HepG2 (cell line): ENCODE data around the gene PLK3. TPM values are rescaled to one million over a fixed set of nuclear protein-coding genes. Genes with fewer than 3 reads are reported as not detected.
A peak's percentile ranks its signal among the peaks of the same experiment; 100 is the strongest.

Experiments used
- BCL6 ChIP-seq: IDR thresholded peaks from 2 replicates; pipeline ENCODE4 v1.6.1; 2016; ENCODE audit warnings: missing genetic modification reagents, missing compliant biosample characterization
- CBX5 ChIP-seq: sonication (generic); formaldehyde crosslinking; IDR thresholded peaks from 2 replicates; pipeline ENCODE4 v1.4.0; 2020; ENCODE audit warnings: missing genetic modification reagents, borderline replicate concordance
- ELF4 ChIP-seq: sonication (generic); formaldehyde crosslinking; IDR thresholded peaks from 2 replicates; pipeline ENCODE4 v1.5.0; 2020; ENCODE audit warnings: missing genetic modification reagents, mild to moderate bottlenecking, moderate library complexity, borderline replicate concordance
- MAFG ChIP-seq: sonication (generic); formaldehyde crosslinking; IDR thresholded peaks from 2 replicates; pipeline ENCODE4 v1.5.1; 2020; ENCODE audit warnings: mild to moderate bottlenecking, missing genetic modification reagents
- SAP130 ChIP-seq: IDR thresholded peaks from 2 replicates; pipeline ENCODE4 v1.6.1; 2016; ENCODE audit warnings: low read depth
- SMAD3 ChIP-seq: sonication (generic); formaldehyde crosslinking; IDR thresholded peaks from 2 replicates; pipeline ENCODE4 v1.4.0; 2020; ENCODE audit warnings: missing genetic modification reagents
- THYN1 ChIP-seq: sonication (generic); formaldehyde crosslinking; IDR thresholded peaks from 2 replicates; pipeline ENCODE4 v1.8.1; 2023; ENCODE audit warnings: low read depth, mild to moderate bottlenecking, moderate library complexity, missing genetic modification reagents, borderline replicate concordance
- YY1 ChIP-seq: IDR thresholded peaks from 2 replicates; pipeline ENCODE4 v1.6.1; 2011; ENCODE audit warnings: low read length, low read depth, moderate library complexity, mild to moderate bottlenecking; ENCODE audit not compliant: insufficient read depth, insufficient replicate concordance
- ZNF251 ChIP-seq: sonication (generic); formaldehyde crosslinking; IDR thresholded peaks from 2 replicates; pipeline ENCODE4 v1.9.0; 2021; ENCODE audit warnings: mild to moderate bottlenecking, missing genetic modification reagents
- ZNF616 ChIP-seq: sonication (generic); formaldehyde crosslinking; IDR thresholded peaks from 2 replicates; pipeline ENCODE4 v1.5.0; 2020; ENCODE audit warnings: low read depth, mild to moderate bottlenecking, missing genetic modification reagents
- ZNF619 ChIP-seq: sonication (generic); formaldehyde crosslinking; IDR thresholded peaks from 2 replicates; pipeline ENCODE4 v1.4.0; 2020; ENCODE audit warnings: mild to moderate bottlenecking, missing genetic modification reagents
- polyA plus RNA-seq, 8 experiments: library from polyadenylated mRNA; depleted of rRNA in 3 of 8; stranded (reverse) in 7 of 8; unstranded in 1 of 8; fragments of >200 nt; fragmentation: Illumina TruSeq in 4 of 8; extraction: Trizol in 4 of 8; gene quantifications; 2 replicates each; pipeline versions ENCODE4 v1.2.1 to v1.2.3, GENCODE V29; 2011 to 2016; ENCODE audit warnings: low read depth in 4 of 8, missing spikeins in 1 of 8, mixed read lengths in 1 of 8; ENCODE audit not compliant: insufficient read depth in 1 of 8
- total RNA-seq, 5 experiments: library from RNA; depleted of rRNA; stranded (reverse); fragments of >200 nt; fragmentation: Illumina TruSeq; extraction: Trizol; gene quantifications; 2 replicates each; pipeline ENCODE4 v1.2.3, GENCODE V29; 2016; ENCODE audit warnings: low read depth in 1 of 5
- TF ChIP-seq, protein P1 (sequence below): IDR thresholded peaks from 2 replicates; pipeline ENCODE4 v1.4.0; 2020; ENCODE audit warnings: mild to moderate bottlenecking, missing genetic modification reagents
- TF ChIP-seq, protein P2 (sequence below): sonication (generic); formaldehyde crosslinking; IDR thresholded peaks from 2 replicates; pipeline ENCODE4 v1.8.1; 2023; ENCODE audit warnings: missing genetic modification reagents, inconsistent platforms, borderline replicate concordance
- TF ChIP-seq, protein P3 (sequence below), 2 experiments: sonication (generic) in 1 of 2; formaldehyde crosslinking in 1 of 2; IDR thresholded peaks; 2 replicates each; pipeline versions ENCODE4 v1.4.0 to v1.6.1; 2018 to 2020; ENCODE audit warnings: missing genetic modification reagents in 2 of 2, borderline replicate concordance in 1 of 2, low read depth in 1 of 2, mild to moderate bottlenecking in 1 of 2, missing biosample characterization in 1 of 2
- TF ChIP-seq, protein P4 (sequence below): sonication (generic); formaldehyde crosslinking; IDR thresholded peaks from 2 replicates; pipeline ENCODE4 v1.4.0; 2020; ENCODE audit warnings: missing genetic modification reagents, mild to moderate bottlenecking, borderline replicate concordance
- TF ChIP-seq, protein P5 (sequence below): sonication (generic); formaldehyde crosslinking; IDR thresholded peaks from 2 replicates; pipeline ENCODE4 v1.8.0; 2022; ENCODE audit warnings: missing genetic modification reagents, mild to moderate bottlenecking, borderline replicate concordance

PLK3 gene
- total and polyA plus RNA-seq, 2 of the 13 experiments (the other 11 are each of a cell fraction or from before 2014, with no cell fraction given): 9.8 to 16.9 TPM

DNA sequence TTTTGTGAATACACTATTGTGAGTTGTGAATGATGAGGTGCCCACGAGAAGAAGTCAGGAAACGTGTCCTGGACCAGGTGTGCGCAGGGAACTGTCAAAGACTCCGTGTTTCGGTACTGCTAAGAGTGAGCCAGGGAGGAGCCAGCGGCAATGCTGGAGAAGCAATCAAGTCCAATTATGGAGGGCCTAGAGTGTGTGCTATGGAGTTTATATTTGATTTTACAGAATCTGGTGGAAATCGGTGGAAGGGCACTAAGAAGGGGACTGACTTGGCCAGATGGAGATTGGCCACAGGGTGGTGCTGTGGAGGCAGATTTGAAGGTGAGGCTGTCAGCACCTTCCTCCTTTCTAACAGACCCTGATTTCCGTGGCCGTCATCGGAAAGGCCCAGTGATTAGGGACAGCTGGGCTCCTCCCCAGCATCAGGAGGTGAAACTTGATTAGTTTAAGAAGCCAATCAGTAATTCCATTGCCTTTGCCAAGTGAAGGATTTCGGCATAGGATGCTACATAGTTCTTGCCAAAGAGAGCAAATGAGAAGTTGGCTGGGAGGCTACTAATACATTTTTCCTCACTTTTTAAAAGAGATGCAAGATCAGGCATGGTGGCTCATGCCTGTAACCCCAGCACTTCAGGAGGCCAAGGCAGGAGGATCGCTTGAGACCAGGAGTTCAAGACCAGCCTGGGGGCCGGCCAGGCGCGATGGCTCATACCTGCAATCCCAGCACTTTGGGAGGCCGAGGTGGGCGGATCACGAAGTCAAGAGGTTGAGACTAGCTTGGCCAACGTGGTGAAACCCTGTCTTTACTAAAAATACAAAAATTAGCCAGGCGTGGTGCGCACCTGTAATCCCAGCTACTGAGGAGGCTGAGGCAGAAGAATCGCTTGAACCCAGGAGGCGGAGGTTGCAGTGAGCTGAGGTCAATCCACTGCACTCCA, 35.8 kb downstream of the PLK3 start (continued):
- TF ChIP-seq, protein P1, sequence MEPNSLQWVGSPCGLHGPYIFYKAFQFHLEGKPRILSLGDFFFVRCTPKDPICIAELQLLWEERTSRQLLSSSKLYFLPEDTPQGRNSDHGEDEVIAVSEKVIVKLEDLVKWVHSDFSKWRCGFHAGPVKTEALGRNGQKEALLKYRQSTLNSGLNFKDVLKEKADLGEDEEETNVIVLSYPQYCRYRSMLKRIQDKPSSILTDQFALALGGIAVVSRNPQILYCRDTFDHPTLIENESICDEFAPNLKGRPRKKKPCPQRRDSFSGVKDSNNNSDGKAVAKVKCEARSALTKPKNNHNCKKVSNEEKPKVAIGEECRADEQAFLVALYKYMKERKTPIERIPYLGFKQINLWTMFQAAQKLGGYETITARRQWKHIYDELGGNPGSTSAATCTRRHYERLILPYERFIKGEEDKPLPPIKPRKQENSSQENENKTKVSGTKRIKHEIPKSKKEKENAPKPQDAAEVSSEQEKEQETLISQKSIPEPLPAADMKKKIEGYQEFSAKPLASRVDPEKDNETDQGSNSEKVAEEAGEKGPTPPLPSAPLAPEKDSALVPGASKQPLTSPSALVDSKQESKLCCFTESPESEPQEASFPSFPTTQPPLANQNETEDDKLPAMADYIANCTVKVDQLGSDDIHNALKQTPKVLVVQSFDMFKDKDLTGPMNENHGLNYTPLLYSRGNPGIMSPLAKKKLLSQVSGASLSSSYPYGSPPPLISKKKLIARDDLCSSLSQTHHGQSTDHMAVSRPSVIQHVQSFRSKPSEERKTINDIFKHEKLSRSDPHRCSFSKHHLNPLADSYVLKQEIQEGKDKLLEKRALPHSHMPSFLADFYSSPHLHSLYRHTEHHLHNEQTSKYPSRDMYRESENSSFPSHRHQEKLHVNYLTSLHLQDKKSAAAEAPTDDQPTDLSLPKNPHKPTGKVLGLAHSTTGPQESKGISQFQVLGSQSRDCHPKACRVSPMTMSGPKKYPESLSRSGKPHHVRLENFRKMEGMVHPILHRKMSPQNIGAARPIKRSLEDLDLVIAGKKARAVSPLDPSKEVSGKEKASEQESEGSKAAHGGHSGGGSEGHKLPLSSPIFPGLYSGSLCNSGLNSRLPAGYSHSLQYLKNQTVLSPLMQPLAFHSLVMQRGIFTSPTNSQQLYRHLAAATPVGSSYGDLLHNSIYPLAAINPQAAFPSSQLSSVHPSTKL: 0 out of 2 replicates have a peak, but pooled peaks have one; percentile 15
- TF ChIP-seq BCL6: 0 out of 2 replicates have a peak, but pooled peaks have one; percentile 11
- TF ChIP-seq SMAD3 (CRISPR knock-in tag): 0 out of 2 replicates have a peak, but pooled peaks have one; percentile 19
- TF ChIP-seq ZNF619 (CRISPR knock-in tag): no peak
- no peak for TF ChIP-seq ELF4
- TF ChIP-seq ZNF251 (CRISPR knock-in tag): no peak
- TF ChIP-seq, protein P2, sequence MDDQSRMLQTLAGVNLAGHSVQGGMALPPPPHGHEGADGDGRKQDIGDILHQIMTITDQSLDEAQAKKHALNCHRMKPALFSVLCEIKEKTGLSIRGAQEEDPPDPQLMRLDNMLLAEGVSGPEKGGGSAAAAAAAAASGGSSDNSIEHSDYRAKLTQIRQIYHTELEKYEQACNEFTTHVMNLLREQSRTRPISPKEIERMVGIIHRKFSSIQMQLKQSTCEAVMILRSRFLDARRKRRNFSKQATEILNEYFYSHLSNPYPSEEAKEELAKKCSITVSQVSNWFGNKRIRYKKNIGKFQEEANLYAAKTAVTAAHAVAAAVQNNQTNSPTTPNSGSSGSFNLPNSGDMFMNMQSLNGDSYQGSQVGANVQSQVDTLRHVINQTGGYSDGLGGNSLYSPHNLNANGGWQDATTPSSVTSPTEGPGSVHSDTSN (CRISPR knock-in tag): no peak
- TF ChIP-seq, protein P3, sequence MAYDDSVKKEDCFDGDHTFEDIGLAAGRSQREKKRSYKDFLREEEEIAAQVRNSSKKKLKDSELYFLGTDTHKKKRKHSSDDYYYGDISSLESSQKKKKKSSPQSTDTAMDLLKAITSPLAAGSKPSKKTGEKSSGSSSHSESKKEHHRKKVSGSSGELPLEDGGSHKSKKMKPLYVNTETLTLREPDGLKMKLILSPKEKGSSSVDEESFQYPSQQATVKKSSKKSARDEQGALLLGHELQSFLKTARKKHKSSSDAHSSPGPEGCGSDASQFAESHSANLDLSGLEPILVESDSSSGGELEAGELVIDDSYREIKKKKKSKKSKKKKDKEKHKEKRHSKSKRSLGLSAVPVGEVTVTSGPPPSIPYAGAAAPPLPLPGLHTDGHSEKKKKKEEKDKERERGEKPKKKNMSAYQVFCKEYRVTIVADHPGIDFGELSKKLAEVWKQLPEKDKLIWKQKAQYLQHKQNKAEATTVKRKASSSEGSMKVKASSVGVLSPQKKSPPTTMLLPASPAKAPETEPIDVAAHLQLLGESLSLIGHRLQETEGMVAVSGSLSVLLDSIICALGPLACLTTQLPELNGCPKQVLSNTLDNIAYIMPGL (CRISPR knock-in tag; IDR thresholded peaks at IDR 0.05; ENCODE audit: borderline replicate concordance in 1 of 2, low read depth in 1 of 2): peak in 1 of 2 experiments; percentile 45; a peak in 1 of 4 replicates
- TF ChIP-seq, protein P4, sequence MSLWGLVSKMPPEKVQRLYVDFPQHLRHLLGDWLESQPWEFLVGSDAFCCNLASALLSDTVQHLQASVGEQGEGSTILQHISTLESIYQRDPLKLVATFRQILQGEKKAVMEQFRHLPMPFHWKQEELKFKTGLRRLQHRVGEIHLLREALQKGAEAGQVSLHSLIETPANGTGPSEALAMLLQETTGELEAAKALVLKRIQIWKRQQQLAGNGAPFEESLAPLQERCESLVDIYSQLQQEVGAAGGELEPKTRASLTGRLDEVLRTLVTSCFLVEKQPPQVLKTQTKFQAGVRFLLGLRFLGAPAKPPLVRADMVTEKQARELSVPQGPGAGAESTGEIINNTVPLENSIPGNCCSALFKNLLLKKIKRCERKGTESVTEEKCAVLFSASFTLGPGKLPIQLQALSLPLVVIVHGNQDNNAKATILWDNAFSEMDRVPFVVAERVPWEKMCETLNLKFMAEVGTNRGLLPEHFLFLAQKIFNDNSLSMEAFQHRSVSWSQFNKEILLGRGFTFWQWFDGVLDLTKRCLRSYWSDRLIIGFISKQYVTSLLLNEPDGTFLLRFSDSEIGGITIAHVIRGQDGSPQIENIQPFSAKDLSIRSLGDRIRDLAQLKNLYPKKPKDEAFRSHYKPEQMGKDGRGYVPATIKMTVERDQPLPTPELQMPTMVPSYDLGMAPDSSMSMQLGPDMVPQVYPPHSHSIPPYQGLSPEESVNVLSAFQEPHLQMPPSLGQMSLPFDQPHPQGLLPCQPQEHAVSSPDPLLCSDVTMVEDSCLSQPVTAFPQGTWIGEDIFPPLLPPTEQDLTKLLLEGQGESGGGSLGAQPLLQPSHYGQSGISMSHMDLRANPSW (CRISPR knock-in tag): no peak
- TF ChIP-seq YY1: no peak
- TF ChIP-seq, protein P5, sequence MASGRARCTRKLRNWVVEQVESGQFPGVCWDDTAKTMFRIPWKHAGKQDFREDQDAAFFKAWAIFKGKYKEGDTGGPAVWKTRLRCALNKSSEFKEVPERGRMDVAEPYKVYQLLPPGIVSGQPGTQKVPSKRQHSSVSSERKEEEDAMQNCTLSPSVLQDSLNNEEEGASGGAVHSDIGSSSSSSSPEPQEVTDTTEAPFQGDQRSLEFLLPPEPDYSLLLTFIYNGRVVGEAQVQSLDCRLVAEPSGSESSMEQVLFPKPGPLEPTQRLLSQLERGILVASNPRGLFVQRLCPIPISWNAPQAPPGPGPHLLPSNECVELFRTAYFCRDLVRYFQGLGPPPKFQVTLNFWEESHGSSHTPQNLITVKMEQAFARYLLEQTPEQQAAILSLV: peak; percentile 48; the same call in 1 of the 2 replicates
- TF ChIP-seq MAFG (CRISPR knock-in tag): no peak
- TF ChIP-seq THYN1 (CRISPR knock-in tag): no peak
- 0 out of 2 replicates have a peak, but pooled peaks have one; percentile 46 for TF ChIP-seq ZNF616 (CRISPR knock-in tag)
- peak; percentile 40; the same call in 1 of the 2 replicates for TF ChIP-seq CBX5
- TF ChIP-seq SAP130: peak; percentile 56
